ELF-1 (cell line): ENCODE data around the gene VPS16.

ENCODE experiments used
- DNase-seq: peaks from one replicate; pipeline ENCODE4 v3.0.0-alpha.2; 2016; ENCODE audit warnings: low read depth, low spot score

VPS16 gene

GRCh38 chr20:2840138-2840966, at the start of gene VPS16, which contains the start of gene PCED1A:
Gene VPS16, plus strand, starts transcription at chr20:2840745. Its CDS starts 30 bp downstream, at chr20:2840775.
Gene PCED1A, minus strand, starts transcription at chr20:2840655. Its CDS starts 743 bp downstream, at chr20:2839912.
- peak; percentile 88 for DNase-seq

- DNase-seq = no peak
Measured at GRCh38 chr20:2793471-2793870, 47.1 kb upstream of the VPS16 start.

- no peak for DNase-seq
Measured at GRCh38 chr20:2794202-2794748, 46.3 kb upstream of the VPS16 start.

- DNase-seq = no peak
Measured at GRCh38 chr20:2794866-2795447, 45.6 kb upstream of the VPS16 start.

GRCh38 chr20:2795451-2795850, 45.1 kb upstream of the VPS16 start:
- DNase-seq = no peak

- DNase-seq = no peak
Measured at GRCh38 chr20:2796011-2796660, 44.4 kb upstream of the VPS16 start.

GRCh38 chr20:2797136-2797983, 43.2 kb upstream of the VPS16 start:
- no peak for DNase-seq

- no peak for DNase-seq
Measured at GRCh38 chr20:2798095-2798805, 42.3 kb upstream of the VPS16 start.

GRCh38 chr20:2798814-2799213, 41.7 kb upstream of the VPS16 start:
- peak; percentile 80 for DNase-seq

- DNase-seq = no peak
Measured at GRCh38 chr20:2799271-2799670, 41.3 kb upstream of the VPS16 start.

- peak; percentile 52 for DNase-seq
Measured at GRCh38 chr20:2799688-2800520, 40.6 kb upstream of the VPS16 start.

- DNase-seq = peak; percentile 77
Measured at GRCh38 chr20:2800521-2801285, 39.8 kb upstream of the VPS16 start, which contains the start of gene CPXM1. Gene CPXM1, minus strand, starts transcription at chr20:2800627. Its CDS starts 55 bp downstream, at chr20:2800572.

GRCh38 chr20:2801286-2801728, 39.2 kb upstream of the VPS16 start:
- peak; percentile 26 for DNase-seq

- DNase-seq = no peak
Measured at GRCh38 chr20:2804041-2804828, 36.3 kb upstream of the VPS16 start.

- DNase-seq = peak; percentile 48
Measured at GRCh38 chr20:2804852-2805688, 35.5 kb upstream of the VPS16 start.

GRCh38 chr20:2805689-2806350, 34.7 kb upstream of the VPS16 start:
- DNase-seq = peak; percentile 16

- DNase-seq = no peak
Measured at GRCh38 chr20:2806351-2806701, 34.2 kb upstream of the VPS16 start.
